ENCODE measurements around the gene PSPC1.
"Not testable (repeated sequence)": the region's sequence is repeated elsewhere in the genome, so short reads cannot be mapped to it uniquely, and the experiment has no call there.

Gene PSPC1

DNA sequence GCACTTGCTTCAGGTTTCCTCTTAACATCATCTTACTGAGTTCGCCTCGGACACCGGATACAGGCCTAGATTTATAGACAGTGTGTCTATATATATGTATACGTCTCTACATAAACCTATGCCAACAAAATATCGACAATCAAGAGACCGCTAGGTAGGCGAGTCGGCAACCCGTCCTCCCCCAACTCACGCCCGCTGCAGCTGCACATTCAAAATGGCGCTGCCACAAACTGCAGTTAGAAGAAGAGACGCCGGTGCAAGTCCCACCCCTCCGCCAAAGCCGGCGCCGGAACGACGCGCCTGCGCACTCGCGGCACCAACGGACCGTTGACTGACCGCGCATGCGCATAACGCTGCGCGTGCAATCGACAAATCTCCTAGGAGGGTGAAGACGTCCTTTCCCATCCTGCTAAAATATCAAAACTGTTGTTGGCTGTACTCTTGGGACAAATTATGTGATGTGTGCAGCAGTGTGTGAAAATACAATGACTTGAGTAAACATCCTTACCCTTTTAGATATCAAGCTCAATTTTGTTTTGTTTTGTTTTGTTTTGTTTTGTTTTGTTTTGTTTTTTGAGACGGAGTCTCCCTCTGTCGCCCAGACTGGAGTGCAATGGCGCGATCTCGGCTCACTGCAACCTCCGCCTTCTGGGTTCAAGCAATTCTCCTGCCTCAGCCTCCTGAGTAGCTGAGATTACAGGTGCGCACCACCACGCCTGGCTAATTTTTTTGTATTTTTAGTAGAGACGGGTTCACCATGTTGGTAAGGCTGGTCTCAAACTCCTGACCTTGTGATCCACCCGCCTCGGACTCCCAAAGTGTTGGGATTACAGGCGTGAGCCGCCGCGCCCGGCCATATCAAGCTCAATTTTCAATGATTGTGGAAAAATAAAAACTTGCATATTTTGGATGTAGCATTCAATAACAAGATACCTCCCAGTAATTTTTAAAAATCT is at the start of gene PSPC1:
TSS of gene PSPC1 (minus strand) at position 219 of the 956 bp plus-strand sequence. CDS start at position 31, 188 bp downstream.
- peak within 1 kb of the TSS; percentile 73 to 92 for H3K4me3 ChIP-seq (replicated peaks in 1 of 2; ENCODE audit: low read depth in 2 of 2, low read length in 2 of 2)
- DNase-seq (ENCODE audit: low read depth in 2 of 2), result peak; percentile 95 to 96

- no peak overlapping the region for H3K4me3 ChIP-seq (replicated peaks in 1 of 2; ENCODE audit: low read depth in 2 of 2, low read length in 2 of 2)
- TF ChIP-seq, protein P1, sequence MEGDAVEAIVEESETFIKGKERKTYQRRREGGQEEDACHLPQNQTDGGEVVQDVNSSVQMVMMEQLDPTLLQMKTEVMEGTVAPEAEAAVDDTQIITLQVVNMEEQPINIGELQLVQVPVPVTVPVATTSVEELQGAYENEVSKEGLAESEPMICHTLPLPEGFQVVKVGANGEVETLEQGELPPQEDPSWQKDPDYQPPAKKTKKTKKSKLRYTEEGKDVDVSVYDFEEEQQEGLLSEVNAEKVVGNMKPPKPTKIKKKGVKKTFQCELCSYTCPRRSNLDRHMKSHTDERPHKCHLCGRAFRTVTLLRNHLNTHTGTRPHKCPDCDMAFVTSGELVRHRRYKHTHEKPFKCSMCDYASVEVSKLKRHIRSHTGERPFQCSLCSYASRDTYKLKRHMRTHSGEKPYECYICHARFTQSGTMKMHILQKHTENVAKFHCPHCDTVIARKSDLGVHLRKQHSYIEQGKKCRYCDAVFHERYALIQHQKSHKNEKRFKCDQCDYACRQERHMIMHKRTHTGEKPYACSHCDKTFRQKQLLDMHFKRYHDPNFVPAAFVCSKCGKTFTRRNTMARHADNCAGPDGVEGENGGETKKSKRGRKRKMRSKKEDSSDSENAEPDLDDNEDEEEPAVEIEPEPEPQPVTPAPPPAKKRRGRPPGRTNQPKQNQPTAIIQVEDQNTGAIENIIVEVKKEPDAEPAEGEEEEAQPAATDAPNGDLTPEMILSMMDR (IDR thresholded peaks at IDR 0.05; ENCODE audit: low read depth, low read length), result no peak
- peak in 1 of 2 donors; percentile 29 for DNase-seq (ENCODE audit: low read depth in 2 of 2)
Measured at GRCh38 chr13:19822673-19823072, 39.9 kb upstream of the PSPC1 start.

DNA sequence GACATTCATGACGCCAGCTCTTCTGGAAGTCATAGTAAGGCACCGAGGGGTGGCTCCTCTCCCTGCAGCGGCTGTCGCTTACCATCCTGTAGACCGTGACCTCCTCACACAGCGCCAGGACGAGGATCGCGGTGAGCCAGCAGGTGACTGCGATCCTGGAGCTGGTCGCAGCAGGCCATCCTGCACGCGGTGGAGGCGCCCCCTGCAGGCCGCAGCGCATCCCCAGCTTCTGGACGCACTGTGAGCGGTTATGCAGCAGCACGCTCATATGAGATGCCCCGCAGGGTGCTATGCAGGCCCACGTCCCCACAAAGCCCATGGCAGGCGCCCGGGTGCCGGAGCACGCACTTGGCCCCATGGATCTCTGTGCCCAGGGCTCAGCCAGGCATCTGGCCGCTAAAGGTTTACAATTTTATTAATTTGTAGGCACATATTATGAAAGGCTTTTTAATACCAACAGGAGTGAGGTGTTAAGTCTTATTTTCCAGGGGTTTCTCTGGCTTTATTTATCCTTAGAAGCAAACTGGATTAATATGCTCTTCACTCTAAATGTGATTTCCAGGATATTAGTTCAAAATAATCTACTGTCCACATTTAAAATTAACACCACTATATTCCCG is 35.6 kb upstream of the PSPC1 start:
- DNase-seq (ENCODE audit: low read depth in 2 of 2), result peak in 1 of 2 donors; percentile 43
- TF ChIP-seq, protein P1 (IDR thresholded peaks at IDR 0.05; ENCODE audit: low read depth, low read length), result peak; percentile 50
- no peak overlapping the region for H3K4me3 ChIP-seq (replicated peaks in 1 of 2; ENCODE audit: low read depth in 2 of 2, low read length in 2 of 2)

GRCh38 chr13:19817510-19818158 is 34.9 kb upstream of the PSPC1 start:
- no peak for DNase-seq (ENCODE audit: low read depth in 2 of 2)
- TF ChIP-seq, protein P1 (IDR thresholded peaks at IDR 0.05; ENCODE audit: low read depth, low read length), result no peak
- H3K4me3 ChIP-seq (replicated peaks in 1 of 2; ENCODE audit: low read depth in 2 of 2, low read length in 2 of 2), result no peak overlapping the region

DNA sequence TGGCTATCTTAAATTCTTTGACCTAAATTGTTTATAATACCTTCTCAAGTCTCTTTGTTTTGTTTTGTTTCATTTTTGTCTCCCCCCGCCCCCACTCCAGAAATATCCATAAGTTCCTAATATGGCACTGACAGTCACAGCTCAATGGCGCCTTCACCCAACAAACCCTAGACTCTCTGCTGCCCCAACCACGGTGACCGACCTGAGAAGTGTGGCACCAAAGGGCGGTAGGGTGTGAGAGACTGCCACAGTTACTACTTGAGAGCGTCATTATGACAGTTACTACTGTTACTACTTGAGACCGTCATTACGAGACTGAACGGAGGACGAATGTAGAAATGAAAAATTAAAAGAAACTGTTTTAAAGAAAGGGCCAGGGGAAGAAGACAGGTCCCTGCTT is 34.4 kb upstream of the PSPC1 start:
- TF ChIP-seq, protein P1 (IDR thresholded peaks at IDR 0.05; ENCODE audit: low read depth, low read length), result no peak
- no peak for DNase-seq (ENCODE audit: low read depth in 2 of 2)
- no peak overlapping the region for H3K4me3 ChIP-seq (replicated peaks in 1 of 2; ENCODE audit: low read depth in 2 of 2, low read length in 2 of 2)

- not testable (repeated sequence) for DNase-seq (ENCODE audit: low read depth in 2 of 2); H3K4me3 ChIP-seq (replicated peaks in 1 of 2; ENCODE audit: low read depth in 2 of 2, low read length in 2 of 2)
Measured at GRCh38 chr13:19815842-19816241, 33.1 kb upstream of the PSPC1 start.

GRCh38 chr13:19810996-19811881 is 28.5 kb upstream of the PSPC1 start:
- no peak overlapping the region for H3K4me3 ChIP-seq (replicated peaks in 1 of 2; ENCODE audit: low read depth in 2 of 2, low read length in 2 of 2)
- TF ChIP-seq, protein P1 (IDR thresholded peaks at IDR 0.05; ENCODE audit: low read depth, low read length), result no peak
- peak; percentile 15 to 22 for DNase-seq (ENCODE audit: low read depth in 2 of 2)
